GM23338 (cell line): ENCODE measurements around the gene PICK1. TPM values are rescaled to one million over a fixed set of nuclear protein-coding genes. Genes with fewer than 3 reads are reported as not detected.

Source experiments
- ATAC-seq: fragments of 200-7000 bp; cut with Tn5 transposase; 3 replicates; pipeline ENCODE4 v1.9.1; 2020
- DNase-seq: peaks from one replicate; pipeline ENCODE4 v3.0.0-alpha.2; 2015; ENCODE audit warnings: low spot score
- H2AFZ ChIP-seq: fragments of 200-600 bp; sonication (generic); 2 replicates; pipeline ENCODE4 v1.8.0; 2016; ENCODE audit warnings: antibody characterized with exemption, mild to moderate bottlenecking, moderate library complexity
- H3F3A ChIP-seq: fragments of 200-600 bp; sonication (generic); replicated peaks from 2 replicates; pipeline ENCODE4 v1.8.0; 2017; ENCODE audit warnings: antibody characterized with exemption, mixed run types, low read depth
- H3K27ac ChIP-seq: fragments of 200-600 bp; sonication (generic); 2 replicates; pipeline ENCODE4 v1.6.1; 2016; ENCODE audit warnings: low read depth
- H3K27me3 ChIP-seq: fragments of 200-600 bp; sonication (generic); 2 replicates; pipeline ENCODE4 v1.8.0; 2016; ENCODE audit warnings: mild to moderate bottlenecking, mixed run types, moderate library complexity; ENCODE audit not compliant: insufficient read depth
- H3K36me3 ChIP-seq: fragments of 200-600 bp; sonication (generic); 2 replicates; pipeline ENCODE4 v1.8.0; 2016; ENCODE audit warnings: mild to moderate bottlenecking; ENCODE audit not compliant: insufficient read depth
- H3K4me1 ChIP-seq: fragments of 200-600 bp; sonication (generic); 2 replicates; pipeline ENCODE4 v1.8.0; 2016; ENCODE audit warnings: mild to moderate bottlenecking, moderate library complexity; ENCODE audit not compliant: insufficient read depth
- H3K4me2 ChIP-seq: fragments of 200-600 bp; sonication (generic); 2 replicates; pipeline ENCODE4 v1.7.1; 2017; ENCODE audit warnings: mixed run types
- H3K4me3 ChIP-seq: fragments of 200-600 bp; sonication (generic); 2 replicates; pipeline ENCODE4 v1.6.1; 2016; ENCODE audit warnings: mixed run types
- H3K79me2 ChIP-seq: fragments of 200-600 bp; sonication (generic); replicated peaks from 2 replicates; pipeline ENCODE4 v1.8.0; 2017; ENCODE audit warnings: mild to moderate bottlenecking; ENCODE audit not compliant: insufficient read depth
- H3K9me2 ChIP-seq: fragments of 200-600 bp; sonication (generic); 2 replicates; pipeline ENCODE4 v1.8.0; 2017; ENCODE audit not compliant: insufficient read depth
- H4K20me1 ChIP-seq: fragments of 200-600 bp; sonication (generic); replicated peaks from 2 replicates; pipeline ENCODE4 v1.8.0; 2017; ENCODE audit warnings: mild to moderate bottlenecking; ENCODE audit not compliant: insufficient read depth
- H3K27ac Mint-ChIP-seq: 2 replicates; pipeline ENCODE4 v1.8.0; 2020; ENCODE audit warnings: inconsistent platforms, mild to moderate bottlenecking, moderate library complexity, mixed read lengths
- H3K27me3 Mint-ChIP-seq: 3 replicates; pipeline ENCODE4 v1.8.0; 2022; ENCODE audit warnings: low read depth, mild to moderate bottlenecking, moderate library complexity, mixed read lengths, inconsistent platforms; ENCODE audit not compliant: insufficient read depth, poor library complexity
- H3K36me3 Mint-ChIP-seq: 3 replicates; pipeline ENCODE4 v1.8.0; 2021; ENCODE audit warnings: low read depth, mild to moderate bottlenecking, inconsistent platforms, moderate library complexity, mixed read lengths
- H3K4me1 Mint-ChIP-seq: 3 replicates; pipeline ENCODE4 v1.8.0; 2020; ENCODE audit warnings: mild to moderate bottlenecking, inconsistent platforms, mixed read lengths
- H3K4me3 Mint-ChIP-seq: 3 replicates; pipeline ENCODE4 v1.8.0; 2021; ENCODE audit warnings: moderate library complexity, mild to moderate bottlenecking, inconsistent platforms, mixed read lengths
- H3K9me3 Mint-ChIP-seq: 3 replicates; pipeline ENCODE4 v1.8.0; 2020; ENCODE audit warnings: moderate library complexity, mild to moderate bottlenecking, inconsistent platforms, mixed read lengths
- CREB1 ChIP-seq: fragments of 250-450 bp; sonication (Bioruptor Pico); IDR thresholded peaks from 2 replicates; pipeline ENCODE4 v1.5.0; 2020; ENCODE audit warnings: low read depth, mild to moderate bottlenecking, moderate library complexity
- EZH2phosphoT487 ChIP-seq: fragments of 200-600 bp; sonication (generic); IDR thresholded peaks from one replicate; pipeline ENCODE4 v1.8.1; 2018; ENCODE audit warnings: antibody characterized with exemption; ENCODE audit not compliant: unreplicated experiment
- JUNB ChIP-seq: IDR thresholded peaks from one replicate; pipeline ENCODE4 v1.6.1; 2016; ENCODE audit warnings: antibody characterized with exemption; ENCODE audit not compliant: unreplicated experiment
- NANOG ChIP-seq: IDR thresholded peaks from 2 replicates; pipeline ENCODE4 v1.6.1; 2016; ENCODE audit warnings: antibody characterized with exemption, borderline replicate concordance
- POLR2AphosphoS5 ChIP-seq: IDR thresholded peaks from 2 replicates; pipeline ENCODE4 v1.6.1; 2016; ENCODE audit warnings: antibody characterized with exemption, low read depth
- STAT1 ChIP-seq: IDR thresholded peaks from one replicate; pipeline ENCODE4 v1.6.1; 2016; ENCODE audit warnings: antibody characterized with exemption; ENCODE audit not compliant: unreplicated experiment
- ZNF114 ChIP-seq: fragments of 250-450 bp; sonication (Bioruptor Pico); IDR thresholded peaks from 2 replicates; pipeline ENCODE4 v1.5.0; 2020; ENCODE audit warnings: mild to moderate bottlenecking, moderate library complexity
- polyA plus RNA-seq: library from polyadenylated mRNA; unstranded; fragments of >200 nt; fragmentation: Nextera tagmentation; extraction: Ambion mirVana; gene quantifications from 2 replicates; pipeline ENCODE4 v1.2.1, GENCODE V29; 2016
- total RNA-seq: library from RNA; depleted of rRNA; stranded (reverse); fragments of >200 nt; shearing (Covaris generic); gene quantifications from 2 replicates; pipeline ENCODE4 v1.2.3, GENCODE V29; 2014
- TF ChIP-seq, protein P1 (sequence below): IDR thresholded peaks from one replicate; pipeline ENCODE4 v1.6.1; 2018; ENCODE audit warnings: antibody characterized with exemption; ENCODE audit not compliant: unreplicated experiment
- TF ChIP-seq, protein P2 (sequence below): fragments of 250-450 bp; sonication (Bioruptor Pico); IDR thresholded peaks from 2 replicates; pipeline ENCODE4 v1.5.0; 2020; ENCODE audit warnings: mild to moderate bottlenecking, moderate library complexity
- TF ChIP-seq, protein P3 (sequence below): IDR thresholded peaks from 2 replicates; pipeline ENCODE4 v1.6.1; 2016; ENCODE audit warnings: antibody characterized with exemption
- TF ChIP-seq, protein P4 (sequence below), 2 experiments: fragments of 200-600 bp in 1 of 2; sonication (generic) in 1 of 2; conservative IDR thresholded peaks; 2 replicates each; pipeline versions ENCODE4 v1.5.1 to v1.6.1; 2016 to 2017; ENCODE audit warnings: antibody characterized with exemption in 2 of 2, low read depth in 2 of 2, mild to moderate bottlenecking in 2 of 2, moderate library complexity in 1 of 2

Gene PICK1
- total and polyA plus RNA-seq, 2 experiments from 2014 or later: 15.9 to 28.3 TPM

DNA sequence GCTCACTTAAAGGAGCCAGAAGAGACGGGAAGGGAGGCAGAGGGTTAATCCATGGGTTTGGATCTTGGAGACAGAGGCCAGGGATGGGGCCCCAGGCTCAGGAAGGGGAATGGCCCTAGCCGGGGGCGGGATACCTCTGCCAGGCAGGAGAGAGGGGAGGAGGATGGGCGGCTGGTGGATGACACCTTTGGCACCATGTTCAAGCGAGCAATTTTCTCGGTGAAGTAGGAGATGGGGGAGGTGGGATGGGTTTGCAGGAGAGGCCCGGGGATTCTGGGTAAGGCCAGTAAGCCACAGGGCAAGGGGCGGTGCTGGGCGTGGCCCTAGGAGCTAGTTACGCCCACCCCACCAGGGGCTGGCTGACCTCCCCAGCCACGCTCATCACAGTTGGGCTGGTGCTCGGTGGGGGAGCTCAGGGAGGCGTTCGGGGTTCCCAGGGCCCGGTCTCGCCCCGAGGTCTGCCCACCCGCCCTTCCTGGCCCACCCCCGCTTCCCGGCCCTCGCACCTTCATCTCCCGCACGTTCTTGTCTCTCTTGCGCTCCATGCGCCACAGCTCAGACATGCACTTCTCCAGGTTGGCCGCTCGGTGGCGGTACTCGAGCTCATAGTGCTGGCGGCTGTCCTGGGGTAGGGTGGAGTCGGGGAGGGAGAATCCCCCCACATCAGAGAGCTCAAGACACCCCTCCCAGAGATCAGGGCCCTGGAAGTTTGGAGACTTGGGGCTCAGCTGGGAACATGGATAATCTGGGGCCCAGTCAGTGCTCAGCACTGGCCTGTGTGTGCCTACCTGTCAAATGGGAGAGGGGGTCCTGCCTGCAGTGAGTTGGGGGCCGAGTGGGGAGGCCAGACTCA is 40.6 kb downstream of the PICK1 start:
- H3K36me3 Mint-ChIP-seq: peaks cover 6% of the 10 kb centered on the region; the same call in 1 of the 3 replicates
- H3K4me1 ChIP-seq: peaks cover 15% of the 10 kb centered on the region; the same call in 1 of the 2 replicates
- H2AFZ ChIP-seq: peak overlapping the region; percentile 94
- H3K9me2 ChIP-seq: no peaks in the 10 kb centered on the region
- no peaks in the 10 kb centered on the region for H4K20me1 ChIP-seq
- TF ChIP-seq STAT1: no peak
- TF ChIP-seq ZNF114: no peak
- no peak for TF ChIP-seq NANOG
- no peak for TF ChIP-seq JUNB
- TF ChIP-seq, protein P1, sequence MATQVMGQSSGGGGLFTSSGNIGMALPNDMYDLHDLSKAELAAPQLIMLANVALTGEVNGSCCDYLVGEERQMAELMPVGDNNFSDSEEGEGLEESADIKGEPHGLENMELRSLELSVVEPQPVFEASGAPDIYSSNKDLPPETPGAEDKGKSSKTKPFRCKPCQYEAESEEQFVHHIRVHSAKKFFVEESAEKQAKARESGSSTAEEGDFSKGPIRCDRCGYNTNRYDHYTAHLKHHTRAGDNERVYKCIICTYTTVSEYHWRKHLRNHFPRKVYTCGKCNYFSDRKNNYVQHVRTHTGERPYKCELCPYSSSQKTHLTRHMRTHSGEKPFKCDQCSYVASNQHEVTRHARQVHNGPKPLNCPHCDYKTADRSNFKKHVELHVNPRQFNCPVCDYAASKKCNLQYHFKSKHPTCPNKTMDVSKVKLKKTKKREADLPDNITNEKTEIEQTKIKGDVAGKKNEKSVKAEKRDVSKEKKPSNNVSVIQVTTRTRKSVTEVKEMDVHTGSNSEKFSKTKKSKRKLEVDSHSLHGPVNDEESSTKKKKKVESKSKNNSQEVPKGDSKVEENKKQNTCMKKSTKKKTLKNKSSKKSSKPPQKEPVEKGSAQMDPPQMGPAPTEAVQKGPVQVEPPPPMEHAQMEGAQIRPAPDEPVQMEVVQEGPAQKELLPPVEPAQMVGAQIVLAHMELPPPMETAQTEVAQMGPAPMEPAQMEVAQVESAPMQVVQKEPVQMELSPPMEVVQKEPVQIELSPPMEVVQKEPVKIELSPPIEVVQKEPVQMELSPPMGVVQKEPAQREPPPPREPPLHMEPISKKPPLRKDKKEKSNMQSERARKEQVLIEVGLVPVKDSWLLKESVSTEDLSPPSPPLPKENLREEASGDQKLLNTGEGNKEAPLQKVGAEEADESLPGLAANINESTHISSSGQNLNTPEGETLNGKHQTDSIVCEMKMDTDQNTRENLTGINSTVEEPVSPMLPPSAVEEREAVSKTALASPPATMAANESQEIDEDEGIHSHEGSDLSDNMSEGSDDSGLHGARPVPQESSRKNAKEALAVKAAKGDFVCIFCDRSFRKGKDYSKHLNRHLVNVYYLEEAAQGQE: no peak
- no peak for TF ChIP-seq CREB1
- TF ChIP-seq EZH2phosphoT487: no peak
- peak; percentile 76 for TF ChIP-seq POLR2AphosphoS5
- TF ChIP-seq, protein P2, sequence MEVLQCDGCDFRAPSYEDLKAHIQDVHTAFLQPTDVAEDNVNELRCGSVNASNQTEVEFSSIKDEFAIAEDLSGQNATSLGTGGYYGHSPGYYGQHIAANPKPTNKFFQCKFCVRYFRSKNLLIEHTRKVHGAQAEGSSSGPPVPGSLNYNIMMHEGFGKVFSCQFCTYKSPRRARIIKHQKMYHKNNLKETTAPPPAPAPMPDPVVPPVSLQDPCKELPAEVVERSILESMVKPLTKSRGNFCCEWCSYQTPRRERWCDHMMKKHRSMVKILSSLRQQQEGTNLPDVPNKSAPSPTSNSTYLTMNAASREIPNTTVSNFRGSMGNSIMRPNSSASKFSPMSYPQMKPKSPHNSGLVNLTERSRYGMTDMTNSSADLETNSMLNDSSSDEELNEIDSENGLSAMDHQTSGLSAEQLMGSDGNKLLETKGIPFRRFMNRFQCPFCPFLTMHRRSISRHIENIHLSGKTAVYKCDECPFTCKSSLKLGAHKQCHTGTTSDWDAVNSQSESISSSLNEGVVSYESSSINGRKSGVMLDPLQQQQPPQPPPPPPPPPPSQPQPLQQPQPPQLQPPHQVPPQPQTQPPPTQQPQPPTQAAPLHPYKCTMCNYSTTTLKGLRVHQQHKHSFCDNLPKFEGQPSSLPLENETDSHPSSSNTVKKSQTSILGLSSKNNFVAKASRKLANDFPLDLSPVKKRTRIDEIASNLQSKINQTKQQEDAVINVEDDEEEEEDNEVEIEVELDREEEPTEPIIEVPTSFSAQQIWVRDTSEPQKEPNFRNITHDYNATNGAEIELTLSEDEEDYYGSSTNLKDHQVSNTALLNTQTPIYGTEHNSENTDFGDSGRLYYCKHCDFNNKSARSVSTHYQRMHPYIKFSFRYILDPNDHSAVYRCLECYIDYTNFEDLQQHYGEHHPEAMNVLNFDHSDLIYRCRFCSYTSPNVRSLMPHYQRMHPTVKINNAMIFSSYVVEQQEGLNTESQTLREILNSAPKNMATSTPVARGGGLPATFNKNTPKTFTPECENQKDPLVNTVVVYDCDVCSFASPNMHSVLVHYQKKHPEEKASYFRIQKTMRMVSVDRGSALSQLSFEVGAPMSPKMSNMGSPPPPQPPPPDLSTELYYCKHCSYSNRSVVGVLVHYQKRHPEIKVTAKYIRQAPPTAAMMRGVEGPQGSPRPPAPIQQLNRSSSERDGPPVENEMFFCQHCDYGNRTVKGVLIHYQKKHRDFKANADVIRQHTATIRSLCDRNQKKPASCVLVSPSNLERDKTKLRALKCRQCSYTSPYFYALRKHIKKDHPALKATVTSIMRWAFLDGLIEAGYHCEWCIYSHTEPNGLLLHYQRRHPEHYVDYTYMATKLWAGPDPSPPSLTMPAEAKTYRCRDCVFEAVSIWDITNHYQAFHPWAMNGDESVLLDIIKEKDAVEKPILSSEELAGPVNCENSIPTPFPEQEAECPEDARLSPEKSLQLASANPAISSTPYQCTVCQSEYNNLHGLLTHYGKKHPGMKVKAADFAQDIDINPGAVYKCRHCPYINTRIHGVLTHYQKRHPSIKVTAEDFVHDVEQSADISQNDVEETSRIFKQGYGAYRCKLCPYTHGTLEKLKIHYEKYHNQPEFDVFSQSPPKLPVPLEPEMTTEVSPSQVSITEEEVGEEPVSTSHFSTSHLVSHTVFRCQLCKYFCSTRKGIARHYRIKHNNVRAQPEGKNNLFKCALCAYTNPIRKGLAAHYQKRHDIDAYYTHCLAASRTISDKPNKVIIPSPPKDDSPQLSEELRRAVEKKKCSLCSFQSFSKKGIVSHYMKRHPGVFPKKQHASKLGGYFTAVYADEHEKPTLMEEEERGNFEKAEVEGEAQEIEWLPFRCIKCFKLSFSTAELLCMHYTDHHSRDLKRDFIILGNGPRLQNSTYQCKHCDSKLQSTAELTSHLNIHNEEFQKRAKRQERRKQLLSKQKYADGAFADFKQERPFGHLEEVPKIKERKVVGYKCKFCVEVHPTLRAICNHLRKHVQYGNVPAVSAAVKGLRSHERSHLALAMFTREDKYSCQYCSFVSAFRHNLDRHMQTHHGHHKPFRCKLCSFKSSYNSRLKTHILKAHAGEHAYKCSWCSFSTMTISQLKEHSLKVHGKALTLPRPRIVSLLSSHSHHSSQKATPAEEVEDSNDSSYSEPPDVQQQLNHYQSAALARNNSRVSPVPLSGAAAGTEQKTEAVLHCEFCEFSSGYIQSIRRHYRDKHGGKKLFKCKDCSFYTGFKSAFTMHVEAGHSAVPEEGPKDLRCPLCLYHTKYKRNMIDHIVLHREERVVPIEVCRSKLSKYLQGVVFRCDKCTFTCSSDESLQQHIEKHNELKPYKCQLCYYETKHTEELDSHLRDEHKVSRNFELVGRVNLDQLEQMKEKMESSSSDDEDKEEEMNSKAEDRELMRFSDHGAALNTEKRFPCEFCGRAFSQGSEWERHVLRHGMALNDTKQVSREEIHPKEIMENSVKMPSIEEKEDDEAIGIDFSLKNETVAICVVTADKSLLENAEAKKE (CRISPR knock-in tag): no peak
- TF ChIP-seq, protein P3, sequence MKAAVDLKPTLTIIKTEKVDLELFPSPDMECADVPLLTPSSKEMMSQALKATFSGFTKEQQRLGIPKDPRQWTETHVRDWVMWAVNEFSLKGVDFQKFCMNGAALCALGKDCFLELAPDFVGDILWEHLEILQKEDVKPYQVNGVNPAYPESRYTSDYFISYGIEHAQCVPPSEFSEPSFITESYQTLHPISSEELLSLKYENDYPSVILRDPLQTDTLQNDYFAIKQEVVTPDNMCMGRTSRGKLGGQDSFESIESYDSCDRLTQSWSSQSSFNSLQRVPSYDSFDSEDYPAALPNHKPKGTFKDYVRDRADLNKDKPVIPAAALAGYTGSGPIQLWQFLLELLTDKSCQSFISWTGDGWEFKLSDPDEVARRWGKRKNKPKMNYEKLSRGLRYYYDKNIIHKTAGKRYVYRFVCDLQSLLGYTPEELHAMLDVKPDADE: no peak
- TF ChIP-seq, protein P4, sequence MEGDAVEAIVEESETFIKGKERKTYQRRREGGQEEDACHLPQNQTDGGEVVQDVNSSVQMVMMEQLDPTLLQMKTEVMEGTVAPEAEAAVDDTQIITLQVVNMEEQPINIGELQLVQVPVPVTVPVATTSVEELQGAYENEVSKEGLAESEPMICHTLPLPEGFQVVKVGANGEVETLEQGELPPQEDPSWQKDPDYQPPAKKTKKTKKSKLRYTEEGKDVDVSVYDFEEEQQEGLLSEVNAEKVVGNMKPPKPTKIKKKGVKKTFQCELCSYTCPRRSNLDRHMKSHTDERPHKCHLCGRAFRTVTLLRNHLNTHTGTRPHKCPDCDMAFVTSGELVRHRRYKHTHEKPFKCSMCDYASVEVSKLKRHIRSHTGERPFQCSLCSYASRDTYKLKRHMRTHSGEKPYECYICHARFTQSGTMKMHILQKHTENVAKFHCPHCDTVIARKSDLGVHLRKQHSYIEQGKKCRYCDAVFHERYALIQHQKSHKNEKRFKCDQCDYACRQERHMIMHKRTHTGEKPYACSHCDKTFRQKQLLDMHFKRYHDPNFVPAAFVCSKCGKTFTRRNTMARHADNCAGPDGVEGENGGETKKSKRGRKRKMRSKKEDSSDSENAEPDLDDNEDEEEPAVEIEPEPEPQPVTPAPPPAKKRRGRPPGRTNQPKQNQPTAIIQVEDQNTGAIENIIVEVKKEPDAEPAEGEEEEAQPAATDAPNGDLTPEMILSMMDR (conservative IDR thresholded peaks at IDR 0.05; ENCODE audit: low read depth in 2 of 2): peak; percentile 73 to 85
- peak overlapping the region; percentile 77 for H3K4me3 Mint-ChIP-seq
- H3K27ac ChIP-seq: peak overlapping the region; percentile 87; the same call in 1 of the 2 replicates
- H3K27ac Mint-ChIP-seq: no peak overlapping the region
- H3K4me1 Mint-ChIP-seq: peaks cover 15% of the 10 kb centered on the region
- no peaks in the 10 kb centered on the region; the same call in 1 of the 2 replicates for H3K79me2 ChIP-seq
- H3K9me3 Mint-ChIP-seq: no peaks in the 10 kb centered on the region; the same call in 2 of the 3 replicates
- H3K36me3 ChIP-seq: no peaks in the 10 kb centered on the region
- ATAC-seq (peak; percentile 94), DNase-seq (peak; percentile 94)
- H3K27me3 ChIP-seq: no peaks in the 10 kb centered on the region
- H3K27me3 Mint-ChIP-seq: peaks cover 10% of the 10 kb centered on the region
- H3K4me2 ChIP-seq: peak overlapping the region; percentile 94
- H3F3A ChIP-seq: 0 out of 2 replicates have a peak, but pooled peaks cover 5% of the 10 kb centered on the region
- peak overlapping the region; percentile 64 for H3K4me3 ChIP-seq
